ENCODE measurements around the gene ERBB2.
"Not testable (repeated sequence)": the region's sequence is repeated elsewhere in the genome, so short reads cannot be mapped to it uniquely, and the experiment has no call there.

The ERBB2 gene

GRCh38 chr17:39744075-39744835 lies 44.4 kb downstream of the ERBB2 start:
- DNase-seq (ENCODE audit: low read depth in 2 of 2): no peak
- TF ChIP-seq CTCF (IDR thresholded peaks at IDR 0.05; ENCODE audit: low read depth, low read length): no peak
- no peak overlapping the region for H3K4me3 ChIP-seq (replicated peaks in 1 of 2; ENCODE audit: low read depth in 2 of 2, low read length in 2 of 2)

- DNase-seq (ENCODE audit: low read depth in 2 of 2): no peak
- no peak overlapping the region for H3K4me3 ChIP-seq (replicated peaks in 1 of 2; ENCODE audit: low read depth in 2 of 2, low read length in 2 of 2)
- no peak for TF ChIP-seq CTCF (IDR thresholded peaks at IDR 0.05; ENCODE audit: low read depth, low read length)
Observed at GRCh38 chr17:39744836-39745215, 45.0 kb downstream of the ERBB2 start.

- no peak for TF ChIP-seq CTCF (IDR thresholded peaks at IDR 0.05; ENCODE audit: low read depth, low read length)
- no peak overlapping the region for H3K4me3 ChIP-seq (replicated peaks in 1 of 2; ENCODE audit: low read depth in 2 of 2, low read length in 2 of 2)
- no peak for DNase-seq (ENCODE audit: low read depth in 2 of 2)
Observed at GRCh38 chr17:39745335-39746144, 45.7 kb downstream of the ERBB2 start.

GRCh38 chr17:39746145-39746461 lies 46.2 kb downstream of the ERBB2 start:
- DNase-seq (ENCODE audit: low read depth in 2 of 2): no peak
- no peak overlapping the region for H3K4me3 ChIP-seq (replicated peaks in 1 of 2; ENCODE audit: low read depth in 2 of 2, low read length in 2 of 2)
- no peak for TF ChIP-seq CTCF (IDR thresholded peaks at IDR 0.05; ENCODE audit: low read depth, low read length)

- TF ChIP-seq CTCF (IDR thresholded peaks at IDR 0.05; ENCODE audit: low read depth, low read length): no peak
- DNase-seq (ENCODE audit: low read depth in 2 of 2): no peak
- H3K4me3 ChIP-seq (replicated peaks in 1 of 2; ENCODE audit: low read depth in 2 of 2, low read length in 2 of 2): no peak overlapping the region
Observed at GRCh38 chr17:39747745-39748144, 47.9 kb downstream of the ERBB2 start.

- not testable (repeated sequence) for DNase-seq (ENCODE audit: low read depth in 2 of 2); H3K4me3 ChIP-seq (replicated peaks in 1 of 2; ENCODE audit: low read depth in 2 of 2, low read length in 2 of 2)
Observed at GRCh38 chr17:39748444-39749034, 48.7 kb downstream of the ERBB2 start.
